ENCODE measurements around the gene ZBTB7C.

ZBTB7C gene

GRCh38 chr18:48318436-48318835 lies 90.7 kb downstream of the ZBTB7C start:
- Histone ChIP-seq H3K9me3 (no peaks in the 10 kb centered on the region), H3K4me1 (peaks cover 8% of the 10 kb centered on the region; the same call in 1 of the 2 replicates), H3K9ac (no peak overlapping the region), H3K4me2 (peak overlapping the region; percentile 9; the same call in 1 of the 2 replicates), H3K27me3 (no peaks in the 10 kb centered on the region), H3K27ac (no peak overlapping the region), H4K20me1 (no peaks in the 10 kb centered on the region), H3K36me3 (no peaks in the 10 kb centered on the region), H3K4me3 (no peak overlapping the region)
- no peak for TF ChIP-seq Cebpa-rat (IDR thresholded peaks at IDR 0.05)

DNA sequence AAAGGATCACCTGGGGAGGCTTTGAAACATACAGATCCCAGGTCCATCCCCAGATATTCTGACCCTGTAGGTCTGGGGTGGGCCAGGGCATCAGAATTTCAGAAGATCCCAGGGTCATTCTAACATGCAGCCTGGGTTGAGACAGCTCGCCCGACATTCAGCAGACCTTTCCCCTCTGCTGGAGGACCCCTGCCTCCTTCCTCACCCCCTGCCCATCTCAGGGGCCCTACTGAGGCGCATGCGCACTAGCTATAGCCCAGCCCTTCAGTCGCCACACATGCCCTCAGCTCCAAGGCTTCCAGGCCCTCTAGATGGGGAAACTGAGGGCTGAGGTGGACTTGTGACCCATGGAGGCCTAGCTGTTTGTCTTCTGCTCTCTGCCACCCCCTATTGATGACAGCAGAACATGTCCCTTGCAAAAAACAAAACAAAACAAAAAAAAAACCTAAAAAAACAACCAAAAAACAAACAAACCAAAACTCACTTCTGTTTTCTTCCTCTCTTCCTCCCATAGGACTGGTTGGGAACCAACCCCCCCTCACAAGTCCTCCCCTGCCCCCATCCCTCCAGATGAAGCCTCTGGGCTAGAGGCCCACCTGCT lies 91.3 kb downstream of the ZBTB7C start:
- Histone ChIP-seq H3K4me1 (peaks cover 8% of the 10 kb centered on the region; the same call in 1 of the 2 replicates), H4K20me1 (no peaks in the 10 kb centered on the region), H3K27ac (no peak overlapping the region), H3K36me3 (no peaks in the 10 kb centered on the region), H3K9ac (no peak overlapping the region), H3K9me3 (no peaks in the 10 kb centered on the region), H3K27me3 (no peaks in the 10 kb centered on the region), H3K4me3 (no peak overlapping the region), H3K4me2 (peak overlapping the region; percentile 9; the same call in 1 of the 2 replicates)
- no peak for TF ChIP-seq Cebpa-rat (IDR thresholded peaks at IDR 0.05)

GRCh38 chr18:48316177-48316576 lies 93.0 kb downstream of the ZBTB7C start:
- no peaks in the 10 kb centered on the region for H3K36me3 ChIP-seq
- no peaks in the 10 kb centered on the region for H3K9me3 ChIP-seq
- H3K27me3 ChIP-seq = no peaks in the 10 kb centered on the region
- peaks cover 8% of the 10 kb centered on the region; the same call in 1 of the 2 replicates for H3K4me1 ChIP-seq
- H3K4me2 ChIP-seq = no peak overlapping the region
- H4K20me1 ChIP-seq = no peaks in the 10 kb centered on the region
- no peak overlapping the region for H3K27ac ChIP-seq
- TF ChIP-seq Cebpa-rat (IDR thresholded peaks at IDR 0.05) = no peak
- no peak overlapping the region for H3K4me3 ChIP-seq
- no peak overlapping the region for H3K9ac ChIP-seq

- Histone ChIP-seq H4K20me1 (no peaks in the 10 kb centered on the region), H3K27ac (no peak overlapping the region), H3K4me1 (peaks cover 5% of the 10 kb centered on the region), H3K4me2 (no peak overlapping the region), H3K9ac (no peak overlapping the region), H3K36me3 (no peaks in the 10 kb centered on the region), H3K9me3 (no peaks in the 10 kb centered on the region), H3K4me3 (no peak overlapping the region), H3K27me3 (no peaks in the 10 kb centered on the region)
- TF ChIP-seq Cebpa-rat (IDR thresholded peaks at IDR 0.05) = no peak
Measured at GRCh38 chr18:48314690-48315089, 94.5 kb downstream of the ZBTB7C start.

DNA sequence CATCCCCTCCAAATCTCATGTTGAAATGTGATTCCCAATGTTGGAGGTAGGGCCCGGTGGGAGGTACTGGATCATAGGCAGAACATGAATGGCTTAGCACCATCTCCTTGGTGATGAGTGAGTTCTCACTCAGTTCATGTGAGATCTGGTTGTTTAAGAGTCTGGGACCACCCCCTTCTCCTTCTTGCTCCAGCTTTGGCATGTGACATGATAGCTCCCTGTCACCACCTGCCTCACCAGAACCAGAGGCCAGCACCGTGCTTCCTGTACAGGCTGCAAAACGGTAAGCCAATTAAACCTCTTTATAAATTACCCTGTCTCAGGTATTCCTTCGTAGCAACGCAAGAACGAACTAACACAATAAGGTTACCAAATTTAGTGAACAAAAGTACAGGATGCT lies 95.4 kb downstream of the ZBTB7C start:
- TF ChIP-seq Cebpa-rat (IDR thresholded peaks at IDR 0.05) = no peak
- H3K4me2 ChIP-seq = no peak overlapping the region
- no peak overlapping the region for H3K9ac ChIP-seq
- no peaks in the 10 kb centered on the region for H3K9me3 ChIP-seq
- H3K27me3 ChIP-seq = no peaks in the 10 kb centered on the region
- no peaks in the 10 kb centered on the region for H4K20me1 ChIP-seq
- H3K4me3 ChIP-seq = no peak overlapping the region
- H3K36me3 ChIP-seq = no peaks in the 10 kb centered on the region
- no peak overlapping the region for H3K27ac ChIP-seq
- H3K4me1 ChIP-seq = peaks cover 5% of the 10 kb centered on the region

- no peak overlapping the region for H3K27ac ChIP-seq
- H3K4me1 ChIP-seq = peaks cover 5% of the 10 kb centered on the region
- no peaks in the 10 kb centered on the region for H3K9me3 ChIP-seq
- H3K9ac ChIP-seq = no peak overlapping the region
- no peak overlapping the region for H3K4me3 ChIP-seq
- H4K20me1 ChIP-seq = no peaks in the 10 kb centered on the region
- no peaks in the 10 kb centered on the region for H3K36me3 ChIP-seq
- no peak overlapping the region for H3K4me2 ChIP-seq
- H3K27me3 ChIP-seq = no peaks in the 10 kb centered on the region
- no peak for TF ChIP-seq Cebpa-rat (IDR thresholded peaks at IDR 0.05)
Measured at GRCh38 chr18:48312066-48312465, 97.1 kb downstream of the ZBTB7C start.

DNA sequence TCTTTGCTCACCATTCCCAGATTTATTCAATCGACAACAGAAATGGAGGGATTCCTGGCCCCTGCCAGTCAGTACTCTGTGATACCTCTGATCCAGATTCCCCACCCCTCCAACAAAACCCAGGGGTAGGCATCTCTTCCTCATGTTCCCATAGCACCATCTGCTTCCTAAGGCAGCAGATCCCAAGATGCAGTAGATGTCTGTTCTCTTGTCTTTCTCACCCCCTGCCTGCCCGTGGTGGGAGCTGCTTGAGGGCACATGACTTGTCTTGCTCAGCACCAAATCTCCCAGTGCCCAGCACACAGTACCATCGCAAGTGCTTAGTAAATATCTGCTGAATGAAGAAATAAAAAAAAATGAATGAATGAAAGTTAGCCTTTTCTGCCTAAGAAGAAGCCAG lies 98.2 kb downstream of the ZBTB7C start:
- TF ChIP-seq Cebpa-rat (IDR thresholded peaks at IDR 0.05) = no peak

GRCh38 chr18:48310353-48310752 lies 98.8 kb downstream of the ZBTB7C start:
- Histone ChIP-seq H3K9ac (no peak overlapping the region), H3K4me2 (no peak overlapping the region; the same call in 1 of the 2 replicates), H3K4me3 (no peak overlapping the region), H4K20me1 (no peaks in the 10 kb centered on the region), H3K4me1 (peaks cover 5% of the 10 kb centered on the region), H3K27me3 (no peaks in the 10 kb centered on the region), H3K27ac (no peak overlapping the region), H3K36me3 (no peaks in the 10 kb centered on the region), H3K9me3 (no peaks in the 10 kb centered on the region)
- TF ChIP-seq Cebpa-rat (IDR thresholded peaks at IDR 0.05) = no peak

More for the DNA sequence above, 98.2 kb downstream of the ZBTB7C start:
- Histone ChIP-seq H4K20me1 (no peaks in the 10 kb centered on the region), H3K27me3 (no peaks in the 10 kb centered on the region), H3K4me3 (no peak overlapping the region), H3K9ac (no peak overlapping the region), H3K4me1 (peaks cover 5% of the 10 kb centered on the region), H3K9me3 (no peaks in the 10 kb centered on the region), H3K27ac (no peak overlapping the region), H3K36me3 (no peaks in the 10 kb centered on the region), H3K4me2 (no peak overlapping the region)

GRCh38 chr18:48308755-48309575 lies 100.2 kb downstream of the ZBTB7C start:
- Histone ChIP-seq H3K27ac (no peak overlapping the region), H3K27me3 (no peaks in the 10 kb centered on the region), H3K4me2 (no peak overlapping the region), H3K4me1 (peaks cover 5% of the 10 kb centered on the region), H4K20me1 (no peaks in the 10 kb centered on the region), H3K9ac (no peak overlapping the region), H3K9me3 (no peaks in the 10 kb centered on the region), H3K4me3 (no peak overlapping the region), H3K36me3 (no peaks in the 10 kb centered on the region)
- no peak for TF ChIP-seq Cebpa-rat (IDR thresholded peaks at IDR 0.05)

DNA sequence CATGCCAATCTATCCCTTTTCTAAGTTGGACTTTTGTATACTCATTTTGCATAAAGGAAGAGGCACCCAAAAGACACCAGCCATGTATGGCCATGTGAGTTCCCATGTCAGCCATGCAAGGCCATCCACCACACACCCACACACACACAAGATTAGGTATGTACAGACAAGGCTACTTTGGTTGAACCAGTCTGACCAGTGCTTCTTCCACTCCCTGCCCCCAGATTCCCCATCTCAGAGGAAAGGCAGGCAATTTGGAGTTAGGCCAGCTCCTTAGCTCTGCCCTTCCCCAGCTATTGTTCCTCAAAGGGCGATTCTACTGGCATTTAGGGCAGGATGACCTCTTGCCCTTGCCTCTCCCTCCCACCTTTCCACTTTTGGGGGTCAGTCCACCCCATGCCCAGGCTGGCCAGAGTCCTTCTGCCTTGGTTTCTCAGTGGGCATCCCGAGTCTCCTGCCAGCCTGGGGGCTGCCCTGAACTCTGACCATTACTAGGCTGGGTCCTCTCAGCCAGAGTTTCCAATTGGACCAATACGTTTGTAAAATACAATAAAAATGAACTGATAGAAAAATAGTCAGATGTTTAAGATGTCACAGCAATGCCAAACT lies 101.1 kb downstream of the ZBTB7C start:
- Histone ChIP-seq H4K20me1 (no peaks in the 10 kb centered on the region), H3K4me2 (no peak overlapping the region), H3K27me3 (no peaks in the 10 kb centered on the region), H3K4me1 (peaks cover 5% of the 10 kb centered on the region), H3K9me3 (no peaks in the 10 kb centered on the region), H3K9ac (no peak overlapping the region), H3K36me3 (no peaks in the 10 kb centered on the region), H3K27ac (no peak overlapping the region), H3K4me3 (no peak overlapping the region)
- TF ChIP-seq Cebpa-rat (IDR thresholded peaks at IDR 0.05) = no peak
